Liver (tissue), 3 donors: ENCODE results near the gene AKR1C3.
"Not testable (repeated sequence)": the region's sequence is repeated elsewhere in the genome, so short reads cannot be mapped to it uniquely, and the experiment has no call there.

Experiments
- ATF3 ChIP-seq: IDR thresholded peaks from 2 replicates; pipeline ENCODE4 v1.6.1; 2016; ENCODE audit warnings: antibody characterized with exemption
- CTCF ChIP-seq: fragments of 150-350 bp; IDR thresholded peaks from 2 replicates; pipeline ENCODE4 v1.5.1; 2017; ENCODE audit warnings: improper control_type of control experiment, low read depth, low read length; ENCODE audit not compliant: missing input control
- EGR1 ChIP-seq, 2 donors: IDR thresholded peaks; 2 replicates each; pipeline ENCODE4 v1.6.1; 2016 to 2018; ENCODE audit warnings: antibody characterized with exemption in 2 of 2, low read depth in 2 of 2
- NR2F2 ChIP-seq: IDR thresholded peaks from 2 replicates; pipeline ENCODE4 v1.6.1; 2016; ENCODE audit warnings: antibody characterized with exemption
- RAD21 ChIP-seq, 2 donors: IDR thresholded peaks; 2 replicates each; pipeline ENCODE4 v1.6.1; 2016; ENCODE audit warnings: antibody characterized with exemption in 2 of 2, mild to moderate bottlenecking in 2 of 2
- RXRA ChIP-seq, 2 donors: IDR thresholded peaks; 2 replicates each; pipeline ENCODE4 v1.6.1; 2017 to 2018; ENCODE audit warnings: antibody characterized with exemption in 2 of 2, mild to moderate bottlenecking in 1 of 2
- SP1 ChIP-seq: IDR thresholded peaks from 2 replicates; pipeline ENCODE4 v1.6.1; 2018; ENCODE audit warnings: antibody characterized with exemption, mild to moderate bottlenecking
- TAF1 ChIP-seq: conservative IDR thresholded peaks from 2 replicates; pipeline ENCODE4 v1.6.1; 2016; ENCODE audit warnings: antibody characterized with exemption, mild to moderate bottlenecking
- TF ChIP-seq, protein P1 (sequence below): IDR thresholded peaks from 2 replicates; pipeline ENCODE4 v1.6.1; 2016; ENCODE audit warnings: antibody characterized with exemption, mild to moderate bottlenecking
- TF ChIP-seq, protein P2 (sequence below): IDR thresholded peaks from 2 replicates; pipeline ENCODE4 v1.6.1; 2016; ENCODE audit warnings: antibody characterized with exemption
- TF ChIP-seq, protein P3 (sequence below): IDR thresholded peaks from 2 replicates; pipeline ENCODE4 v1.6.1; 2016; ENCODE audit warnings: antibody characterized with exemption
- donor health status: healthy.
- donor health status: healthy.

GRCh38 chr10:5052951-5053500 lies 41.2 kb upstream of the AKR1C3 start:
- not testable (repeated sequence) for TF ChIP-seq CTCF; SP1; TAF1; ATF3; EGR1 (IDR thresholded peaks at IDR 0.05; ENCODE audit: low read depth in 2 of 2); RAD21 (IDR thresholded peaks at IDR 0.05); RXRA (IDR thresholded peaks at IDR 0.05); NR2F2
- TF ChIP-seq, protein P1, sequence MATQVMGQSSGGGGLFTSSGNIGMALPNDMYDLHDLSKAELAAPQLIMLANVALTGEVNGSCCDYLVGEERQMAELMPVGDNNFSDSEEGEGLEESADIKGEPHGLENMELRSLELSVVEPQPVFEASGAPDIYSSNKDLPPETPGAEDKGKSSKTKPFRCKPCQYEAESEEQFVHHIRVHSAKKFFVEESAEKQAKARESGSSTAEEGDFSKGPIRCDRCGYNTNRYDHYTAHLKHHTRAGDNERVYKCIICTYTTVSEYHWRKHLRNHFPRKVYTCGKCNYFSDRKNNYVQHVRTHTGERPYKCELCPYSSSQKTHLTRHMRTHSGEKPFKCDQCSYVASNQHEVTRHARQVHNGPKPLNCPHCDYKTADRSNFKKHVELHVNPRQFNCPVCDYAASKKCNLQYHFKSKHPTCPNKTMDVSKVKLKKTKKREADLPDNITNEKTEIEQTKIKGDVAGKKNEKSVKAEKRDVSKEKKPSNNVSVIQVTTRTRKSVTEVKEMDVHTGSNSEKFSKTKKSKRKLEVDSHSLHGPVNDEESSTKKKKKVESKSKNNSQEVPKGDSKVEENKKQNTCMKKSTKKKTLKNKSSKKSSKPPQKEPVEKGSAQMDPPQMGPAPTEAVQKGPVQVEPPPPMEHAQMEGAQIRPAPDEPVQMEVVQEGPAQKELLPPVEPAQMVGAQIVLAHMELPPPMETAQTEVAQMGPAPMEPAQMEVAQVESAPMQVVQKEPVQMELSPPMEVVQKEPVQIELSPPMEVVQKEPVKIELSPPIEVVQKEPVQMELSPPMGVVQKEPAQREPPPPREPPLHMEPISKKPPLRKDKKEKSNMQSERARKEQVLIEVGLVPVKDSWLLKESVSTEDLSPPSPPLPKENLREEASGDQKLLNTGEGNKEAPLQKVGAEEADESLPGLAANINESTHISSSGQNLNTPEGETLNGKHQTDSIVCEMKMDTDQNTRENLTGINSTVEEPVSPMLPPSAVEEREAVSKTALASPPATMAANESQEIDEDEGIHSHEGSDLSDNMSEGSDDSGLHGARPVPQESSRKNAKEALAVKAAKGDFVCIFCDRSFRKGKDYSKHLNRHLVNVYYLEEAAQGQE: not testable (repeated sequence)
- TF ChIP-seq, protein P2, sequence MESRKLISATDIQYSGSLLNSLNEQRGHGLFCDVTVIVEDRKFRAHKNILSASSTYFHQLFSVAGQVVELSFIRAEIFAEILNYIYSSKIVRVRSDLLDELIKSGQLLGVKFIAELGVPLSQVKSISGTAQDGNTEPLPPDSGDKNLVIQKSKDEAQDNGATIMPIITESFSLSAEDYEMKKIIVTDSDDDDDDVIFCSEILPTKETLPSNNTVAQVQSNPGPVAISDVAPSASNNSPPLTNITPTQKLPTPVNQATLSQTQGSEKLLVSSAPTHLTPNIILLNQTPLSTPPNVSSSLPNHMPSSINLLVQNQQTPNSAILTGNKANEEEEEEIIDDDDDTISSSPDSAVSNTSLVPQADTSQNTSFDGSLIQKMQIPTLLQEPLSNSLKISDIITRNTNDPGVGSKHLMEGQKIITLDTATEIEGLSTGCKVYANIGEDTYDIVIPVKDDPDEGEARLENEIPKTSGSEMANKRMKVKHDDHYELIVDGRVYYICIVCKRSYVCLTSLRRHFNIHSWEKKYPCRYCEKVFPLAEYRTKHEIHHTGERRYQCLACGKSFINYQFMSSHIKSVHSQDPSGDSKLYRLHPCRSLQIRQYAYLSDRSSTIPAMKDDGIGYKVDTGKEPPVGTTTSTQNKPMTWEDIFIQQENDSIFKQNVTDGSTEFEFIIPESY: not testable (repeated sequence)
- TF ChIP-seq, protein P3, sequence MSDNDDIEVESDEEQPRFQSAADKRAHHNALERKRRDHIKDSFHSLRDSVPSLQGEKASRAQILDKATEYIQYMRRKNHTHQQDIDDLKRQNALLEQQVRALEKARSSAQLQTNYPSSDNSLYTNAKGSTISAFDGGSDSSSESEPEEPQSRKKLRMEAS: not testable (repeated sequence)
